AG09319 (cell line): Measurements from ENCODE around the gene TSPOAP1.

Experiments
- DNase-seq: peaks from one replicate; pipeline ENCODE4 v3.0.0-alpha.2; 2010; ENCODE audit warnings: low read depth; ENCODE audit errors: extremely low read depth
- CTCF ChIP-seq: IDR thresholded peaks from 2 replicates; pipeline ENCODE4 v1.5.1; 2011; ENCODE audit warnings: low read depth, mild to moderate bottlenecking, inconsistent platforms, low read length, moderate library complexity

Gene TSPOAP1

GRCh38 chr17:58367461-58367860 is 38.9 kb upstream of the TSPOAP1 start:
- no peak for TF ChIP-seq CTCF
- no peak for DNase-seq

GRCh38 chr17:58365980-58366595 is 37.5 kb upstream of the TSPOAP1 start:
- DNase-seq = no peak
- no peak for TF ChIP-seq CTCF

GRCh38 chr17:58365185-58365979 is 36.8 kb upstream of the TSPOAP1 start:
- TF ChIP-seq CTCF = no peak
- DNase-seq = no peak

GRCh38 chr17:58364270-58364942 is 35.8 kb upstream of the TSPOAP1 start:
- DNase-seq = no peak
- TF ChIP-seq CTCF = no peak

- TF ChIP-seq CTCF = no peak
- DNase-seq = no peak
These were observed 35.0 kb upstream of the TSPOAP1 start for GRCh38 chr17:58363457-58364185.

GRCh38 chr17:58362368-58363014 is 33.9 kb upstream of the TSPOAP1 start:
- no peak for DNase-seq
- TF ChIP-seq CTCF = no peak
